WTC11 (cell line): ENCODE results near the gene PROK1. TPM values are rescaled to one million over a fixed set of nuclear protein-coding genes. Genes with fewer than 3 reads are reported as not detected.

Source experiments
- ATAC-seq: fragments of 200-7000 bp; cut with Tn5 transposase; 2 replicates; pipeline ENCODE4 v1.10.0; 2021; ENCODE audit warnings: mild to moderate bottlenecking, moderate library complexity
- CTCF ChIA-PET: fragments of 300-600 bp; sonication (Branson Sonifier 250); formaldehyde crosslinking; loops from one replicate; lab custom pipeline; 2021; ENCODE audit warnings: antibody characterized with exemption; lab: Charles Lee
- POLR2A ChIA-PET: fragments of 350-600 bp; sonication (Branson Sonifier 250); formaldehyde crosslinking; loops from one replicate; lab custom pipeline; 2021; ENCODE audit warnings: antibody characterized with exemption; lab: Charles Lee
- DNase-seq: peaks from one replicate; pipeline ENCODE4 v3.0.0; 2021; ENCODE audit warnings: low spot score
- H3K27ac Mint-ChIP-seq: 2 replicates; pipeline ENCODE4 v1.8.0; 2021; ENCODE audit warnings: mixed read lengths
- H3K27me3 Mint-ChIP-seq: 2 replicates; pipeline ENCODE4 v1.8.0; 2021; ENCODE audit warnings: low read depth, mild to moderate bottlenecking, moderate library complexity, mixed read lengths
- H3K36me3 Mint-ChIP-seq: 2 replicates; pipeline ENCODE4 v1.8.0; 2021; ENCODE audit warnings: mixed read lengths
- H3K4me1 Mint-ChIP-seq: 2 replicates; pipeline ENCODE4 v1.8.0; 2022; ENCODE audit warnings: mixed read lengths
- H3K4me3 Mint-ChIP-seq: 2 replicates; pipeline ENCODE4 v1.8.0; 2021; ENCODE audit warnings: mild to moderate bottlenecking, moderate library complexity, mixed read lengths
- H3K9me3 Mint-ChIP-seq: 2 replicates; pipeline ENCODE4 v1.8.0; 2021; ENCODE audit warnings: mixed read lengths
- CREB1 ChIP-seq: sonication (generic); formaldehyde crosslinking; IDR thresholded peaks from 2 replicates; pipeline ENCODE4 v1.8.0; 2023; ENCODE audit warnings: mild to moderate bottlenecking, missing genetic modification reagents
- FOXJ3 ChIP-seq: sonication (generic); formaldehyde crosslinking; IDR thresholded peaks from 2 replicates; pipeline ENCODE4 v1.9.0; 2021; ENCODE audit warnings: missing genetic modification reagents, mild to moderate bottlenecking, borderline replicate concordance
- NFE2L1 ChIP-seq: sonication (generic); formaldehyde crosslinking; IDR thresholded peaks from 2 replicates; pipeline ENCODE4 v1.8.1; 2023; ENCODE audit warnings: missing genetic modification reagents
- NFYB ChIP-seq: sonication (generic); formaldehyde crosslinking; conservative IDR thresholded peaks from 2 replicates; pipeline ENCODE4 v1.8.0; 2022; ENCODE audit warnings: low read depth, missing genetic modification reagents
- OVOL2 ChIP-seq: fragments of 250-450 bp; sonication (Bioruptor Pico); IDR thresholded peaks from 2 replicates; pipeline ENCODE4 v1.9.0; 2021; ENCODE audit warnings: mild to moderate bottlenecking, borderline replicate concordance
- TEAD4 ChIP-seq: sonication (generic); formaldehyde crosslinking; IDR thresholded peaks from 2 replicates; pipeline ENCODE4 v1.8.0; 2022; ENCODE audit warnings: mild to moderate bottlenecking, missing genetic modification reagents
- ZNF121 ChIP-seq: sonication (generic); formaldehyde crosslinking; IDR thresholded peaks from 2 replicates; pipeline ENCODE4 v1.8.0; 2023; ENCODE audit warnings: missing genetic modification reagents
- ZNF317 ChIP-seq: sonication (generic); formaldehyde crosslinking; IDR thresholded peaks from 2 replicates; pipeline ENCODE4 v1.8.1; 2023; ENCODE audit warnings: low read depth, mild to moderate bottlenecking, moderate library complexity, missing genetic modification reagents, borderline replicate concordance
- ZNF396 ChIP-seq: fragments of 250-450 bp; sonication (Bioruptor Pico); IDR thresholded peaks from 2 replicates; pipeline ENCODE4 v1.8.0; 2021; ENCODE audit warnings: mild to moderate bottlenecking, moderate library complexity, borderline replicate concordance
- total RNA-seq: library from RNA; stranded (reverse); gene quantifications from 3 replicates; pipeline ENCODE4 v1.2.3, GENCODE V29; 2021
- TF ChIP-seq, protein P1 (sequence below): sonication (generic); formaldehyde crosslinking; IDR thresholded peaks from 2 replicates; pipeline ENCODE4 v1.8.1; 2023; ENCODE audit warnings: mild to moderate bottlenecking, moderate library complexity, missing genetic modification reagents
- TF ChIP-seq, protein P2 (sequence below): sonication (generic); formaldehyde crosslinking; IDR thresholded peaks from 2 replicates; pipeline ENCODE4 v1.8.0; 2022; ENCODE audit warnings: mild to moderate bottlenecking, missing genetic modification reagents
- TF ChIP-seq, protein P3 (sequence below): sonication (generic); formaldehyde crosslinking; IDR thresholded peaks from 2 replicates; pipeline ENCODE4 v1.8.1; 2022; ENCODE audit warnings: mild to moderate bottlenecking, missing genetic modification reagents, moderate library complexity, borderline replicate concordance
- TF ChIP-seq, protein P4 (sequence below): sonication (generic); formaldehyde crosslinking; IDR thresholded peaks from 2 replicates; pipeline ENCODE4 v1.8.0; 2023; ENCODE audit warnings: missing genetic modification reagents, mild to moderate bottlenecking, borderline replicate concordance
- TF ChIP-seq, protein P5 (sequence below): sonication (generic); formaldehyde crosslinking; IDR thresholded peaks from 2 replicates; pipeline ENCODE4 v1.8.1; 2022; ENCODE audit warnings: low read depth, mild to moderate bottlenecking, moderate library complexity, missing genetic modification reagents, borderline replicate concordance
- TF ChIP-seq, protein P6 (sequence below): sonication (generic); formaldehyde crosslinking; IDR thresholded peaks from 2 replicates; pipeline ENCODE4 v1.8.0; 2023; ENCODE audit warnings: missing genetic modification reagents
- TF ChIP-seq, protein P7 (sequence below): sonication (generic); formaldehyde crosslinking; IDR thresholded peaks from 2 replicates; pipeline ENCODE4 v1.8.0; 2022; ENCODE audit warnings: mild to moderate bottlenecking, missing genetic modification reagents
- TF ChIP-seq, protein P8 (sequence below): sonication (generic); formaldehyde crosslinking; IDR thresholded peaks from 2 replicates; pipeline ENCODE4 v1.8.1; 2023; ENCODE audit warnings: mild to moderate bottlenecking, missing genetic modification reagents, borderline replicate concordance

Gene PROK1
- total RNA-seq, 1 experiment from 2014 or later: not detected

DNA sequence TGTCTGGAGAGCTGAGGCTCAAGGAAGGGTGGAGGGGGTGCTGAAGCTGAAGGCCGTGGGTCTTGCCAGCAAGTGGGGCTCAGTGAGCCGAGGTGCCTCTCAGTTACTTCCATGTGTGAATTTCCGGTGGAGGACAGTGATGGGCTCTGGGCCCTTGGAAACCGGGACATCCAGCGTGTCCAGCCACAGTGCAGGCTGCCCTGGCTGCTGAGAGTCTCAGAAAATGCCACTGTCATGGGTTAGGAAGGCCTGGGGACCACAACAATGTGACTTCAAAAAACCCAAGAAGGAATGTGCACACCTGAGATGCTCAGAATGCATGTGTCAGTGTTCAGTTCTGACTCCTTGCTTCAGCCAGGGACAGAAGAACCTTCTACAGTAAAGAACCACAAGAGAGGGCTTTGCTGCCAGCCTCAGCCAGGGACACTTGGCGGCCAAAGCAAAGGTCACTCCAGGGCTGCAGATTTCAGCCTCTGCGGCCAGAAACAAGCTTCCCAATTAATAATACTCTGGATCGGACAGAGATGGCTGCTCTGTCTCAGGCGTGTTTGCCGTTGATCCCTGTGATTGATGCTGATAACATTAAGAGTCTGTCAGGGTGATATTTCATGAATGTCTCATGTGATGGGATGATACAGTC is 30.8 kb upstream of the PROK1 start:
- Mint-ChIP-seq H3K27ac (no peak overlapping the region), H3K9me3 (peaks cover 18% of the 10 kb centered on the region), H3K27me3 (no peaks in the 10 kb centered on the region), H3K4me3 (no peak overlapping the region), H3K4me1 (peaks cover 17% of the 10 kb centered on the region), H3K36me3 (peaks cover 14% of the 10 kb centered on the region)
- DNase-seq: no peak
- ATAC-seq: no peak
- ChIA-PET CTCF (interaction anchor here (0.8 kb wide), 1 partner anchor 14 kb away, joined by 3 read pairs; no protein-coding TSS in a partner anchor), POLR2A (interaction anchor here (0.6 kb wide), 1 partner anchor 10 kb away, joined by 3 read pairs; no protein-coding TSS in a partner anchor)
- no peak for TF ChIP-seq OVOL2
- no peak for TF ChIP-seq FOXJ3 (CRISPR knock-in tag)
- TF ChIP-seq, protein P1, sequence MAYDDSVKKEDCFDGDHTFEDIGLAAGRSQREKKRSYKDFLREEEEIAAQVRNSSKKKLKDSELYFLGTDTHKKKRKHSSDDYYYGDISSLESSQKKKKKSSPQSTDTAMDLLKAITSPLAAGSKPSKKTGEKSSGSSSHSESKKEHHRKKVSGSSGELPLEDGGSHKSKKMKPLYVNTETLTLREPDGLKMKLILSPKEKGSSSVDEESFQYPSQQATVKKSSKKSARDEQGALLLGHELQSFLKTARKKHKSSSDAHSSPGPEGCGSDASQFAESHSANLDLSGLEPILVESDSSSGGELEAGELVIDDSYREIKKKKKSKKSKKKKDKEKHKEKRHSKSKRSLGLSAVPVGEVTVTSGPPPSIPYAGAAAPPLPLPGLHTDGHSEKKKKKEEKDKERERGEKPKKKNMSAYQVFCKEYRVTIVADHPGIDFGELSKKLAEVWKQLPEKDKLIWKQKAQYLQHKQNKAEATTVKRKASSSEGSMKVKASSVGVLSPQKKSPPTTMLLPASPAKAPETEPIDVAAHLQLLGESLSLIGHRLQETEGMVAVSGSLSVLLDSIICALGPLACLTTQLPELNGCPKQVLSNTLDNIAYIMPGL (CRISPR knock-in tag): no peak
- TF ChIP-seq, protein P2, sequence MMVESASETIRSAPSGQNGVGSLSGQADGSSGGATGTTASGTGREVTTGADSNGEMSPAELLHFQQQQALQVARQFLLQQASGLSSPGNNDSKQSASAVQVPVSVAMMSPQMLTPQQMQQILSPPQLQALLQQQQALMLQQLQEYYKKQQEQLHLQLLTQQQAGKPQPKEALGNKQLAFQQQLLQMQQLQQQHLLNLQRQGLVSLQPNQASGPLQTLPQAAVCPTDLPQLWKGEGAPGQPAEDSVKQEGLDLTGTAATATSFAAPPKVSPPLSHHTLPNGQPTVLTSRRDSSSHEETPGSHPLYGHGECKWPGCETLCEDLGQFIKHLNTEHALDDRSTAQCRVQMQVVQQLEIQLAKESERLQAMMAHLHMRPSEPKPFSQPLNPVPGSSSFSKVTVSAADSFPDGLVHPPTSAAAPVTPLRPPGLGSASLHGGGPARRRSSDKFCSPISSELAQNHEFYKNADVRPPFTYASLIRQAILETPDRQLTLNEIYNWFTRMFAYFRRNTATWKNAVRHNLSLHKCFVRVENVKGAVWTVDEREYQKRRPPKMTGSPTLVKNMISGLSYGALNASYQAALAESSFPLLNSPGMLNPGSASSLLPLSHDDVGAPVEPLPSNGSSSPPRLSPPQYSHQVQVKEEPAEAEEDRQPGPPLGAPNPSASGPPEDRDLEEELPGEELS (CRISPR knock-in tag): no peak
- TF ChIP-seq, protein P3, sequence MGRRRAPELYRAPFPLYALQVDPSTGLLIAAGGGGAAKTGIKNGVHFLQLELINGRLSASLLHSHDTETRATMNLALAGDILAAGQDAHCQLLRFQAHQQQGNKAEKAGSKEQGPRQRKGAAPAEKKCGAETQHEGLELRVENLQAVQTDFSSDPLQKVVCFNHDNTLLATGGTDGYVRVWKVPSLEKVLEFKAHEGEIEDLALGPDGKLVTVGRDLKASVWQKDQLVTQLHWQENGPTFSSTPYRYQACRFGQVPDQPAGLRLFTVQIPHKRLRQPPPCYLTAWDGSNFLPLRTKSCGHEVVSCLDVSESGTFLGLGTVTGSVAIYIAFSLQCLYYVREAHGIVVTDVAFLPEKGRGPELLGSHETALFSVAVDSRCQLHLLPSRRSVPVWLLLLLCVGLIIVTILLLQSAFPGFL: no peak
- no peak for TF ChIP-seq TEAD4 (CRISPR knock-in tag)
- no peak for TF ChIP-seq NFE2L1 (CRISPR knock-in tag)
- no peak for TF ChIP-seq CREB1
- no peak for TF ChIP-seq ZNF396 (CRISPR knock-in tag)
- TF ChIP-seq, protein P4, sequence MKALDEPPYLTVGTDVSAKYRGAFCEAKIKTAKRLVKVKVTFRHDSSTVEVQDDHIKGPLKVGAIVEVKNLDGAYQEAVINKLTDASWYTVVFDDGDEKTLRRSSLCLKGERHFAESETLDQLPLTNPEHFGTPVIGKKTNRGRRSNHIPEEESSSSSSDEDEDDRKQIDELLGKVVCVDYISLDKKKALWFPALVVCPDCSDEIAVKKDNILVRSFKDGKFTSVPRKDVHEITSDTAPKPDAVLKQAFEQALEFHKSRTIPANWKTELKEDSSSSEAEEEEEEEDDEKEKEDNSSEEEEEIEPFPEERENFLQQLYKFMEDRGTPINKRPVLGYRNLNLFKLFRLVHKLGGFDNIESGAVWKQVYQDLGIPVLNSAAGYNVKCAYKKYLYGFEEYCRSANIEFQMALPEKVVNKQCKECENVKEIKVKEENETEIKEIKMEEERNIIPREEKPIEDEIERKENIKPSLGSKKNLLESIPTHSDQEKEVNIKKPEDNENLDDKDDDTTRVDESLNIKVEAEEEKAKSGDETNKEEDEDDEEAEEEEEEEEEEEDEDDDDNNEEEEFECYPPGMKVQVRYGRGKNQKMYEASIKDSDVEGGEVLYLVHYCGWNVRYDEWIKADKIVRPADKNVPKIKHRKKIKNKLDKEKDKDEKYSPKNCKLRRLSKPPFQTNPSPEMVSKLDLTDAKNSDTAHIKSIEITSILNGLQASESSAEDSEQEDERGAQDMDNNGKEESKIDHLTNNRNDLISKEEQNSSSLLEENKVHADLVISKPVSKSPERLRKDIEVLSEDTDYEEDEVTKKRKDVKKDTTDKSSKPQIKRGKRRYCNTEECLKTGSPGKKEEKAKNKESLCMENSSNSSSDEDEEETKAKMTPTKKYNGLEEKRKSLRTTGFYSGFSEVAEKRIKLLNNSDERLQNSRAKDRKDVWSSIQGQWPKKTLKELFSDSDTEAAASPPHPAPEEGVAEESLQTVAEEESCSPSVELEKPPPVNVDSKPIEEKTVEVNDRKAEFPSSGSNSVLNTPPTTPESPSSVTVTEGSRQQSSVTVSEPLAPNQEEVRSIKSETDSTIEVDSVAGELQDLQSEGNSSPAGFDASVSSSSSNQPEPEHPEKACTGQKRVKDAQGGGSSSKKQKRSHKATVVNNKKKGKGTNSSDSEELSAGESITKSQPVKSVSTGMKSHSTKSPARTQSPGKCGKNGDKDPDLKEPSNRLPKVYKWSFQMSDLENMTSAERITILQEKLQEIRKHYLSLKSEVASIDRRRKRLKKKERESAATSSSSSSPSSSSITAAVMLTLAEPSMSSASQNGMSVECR: no peak
- no peak for TF ChIP-seq NFYB (CRISPR knock-in tag)
- TF ChIP-seq, protein P5, sequence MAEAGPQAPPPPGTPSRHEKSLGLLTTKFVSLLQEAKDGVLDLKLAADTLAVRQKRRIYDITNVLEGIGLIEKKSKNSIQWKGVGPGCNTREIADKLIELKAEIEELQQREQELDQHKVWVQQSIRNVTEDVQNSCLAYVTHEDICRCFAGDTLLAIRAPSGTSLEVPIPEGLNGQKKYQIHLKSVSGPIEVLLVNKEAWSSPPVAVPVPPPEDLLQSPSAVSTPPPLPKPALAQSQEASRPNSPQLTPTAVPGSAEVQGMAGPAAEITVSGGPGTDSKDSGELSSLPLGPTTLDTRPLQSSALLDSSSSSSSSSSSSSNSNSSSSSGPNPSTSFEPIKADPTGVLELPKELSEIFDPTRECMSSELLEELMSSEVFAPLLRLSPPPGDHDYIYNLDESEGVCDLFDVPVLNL (CRISPR knock-in tag): no peak
- TF ChIP-seq ZNF121 (CRISPR knock-in tag): no peak
- TF ChIP-seq, protein P6, sequence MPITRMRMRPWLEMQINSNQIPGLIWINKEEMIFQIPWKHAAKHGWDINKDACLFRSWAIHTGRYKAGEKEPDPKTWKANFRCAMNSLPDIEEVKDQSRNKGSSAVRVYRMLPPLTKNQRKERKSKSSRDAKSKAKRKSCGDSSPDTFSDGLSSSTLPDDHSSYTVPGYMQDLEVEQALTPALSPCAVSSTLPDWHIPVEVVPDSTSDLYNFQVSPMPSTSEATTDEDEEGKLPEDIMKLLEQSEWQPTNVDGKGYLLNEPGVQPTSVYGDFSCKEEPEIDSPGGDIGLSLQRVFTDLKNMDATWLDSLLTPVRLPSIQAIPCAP (CRISPR knock-in tag): no peak
- TF ChIP-seq, protein P7, sequence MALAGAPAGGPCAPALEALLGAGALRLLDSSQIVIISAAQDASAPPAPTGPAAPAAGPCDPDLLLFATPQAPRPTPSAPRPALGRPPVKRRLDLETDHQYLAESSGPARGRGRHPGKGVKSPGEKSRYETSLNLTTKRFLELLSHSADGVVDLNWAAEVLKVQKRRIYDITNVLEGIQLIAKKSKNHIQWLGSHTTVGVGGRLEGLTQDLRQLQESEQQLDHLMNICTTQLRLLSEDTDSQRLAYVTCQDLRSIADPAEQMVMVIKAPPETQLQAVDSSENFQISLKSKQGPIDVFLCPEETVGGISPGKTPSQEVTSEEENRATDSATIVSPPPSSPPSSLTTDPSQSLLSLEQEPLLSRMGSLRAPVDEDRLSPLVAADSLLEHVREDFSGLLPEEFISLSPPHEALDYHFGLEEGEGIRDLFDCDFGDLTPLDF (CRISPR knock-in tag): no peak
- TF ChIP-seq ZNF317 (CRISPR knock-in tag): no peak
- TF ChIP-seq, protein P8, sequence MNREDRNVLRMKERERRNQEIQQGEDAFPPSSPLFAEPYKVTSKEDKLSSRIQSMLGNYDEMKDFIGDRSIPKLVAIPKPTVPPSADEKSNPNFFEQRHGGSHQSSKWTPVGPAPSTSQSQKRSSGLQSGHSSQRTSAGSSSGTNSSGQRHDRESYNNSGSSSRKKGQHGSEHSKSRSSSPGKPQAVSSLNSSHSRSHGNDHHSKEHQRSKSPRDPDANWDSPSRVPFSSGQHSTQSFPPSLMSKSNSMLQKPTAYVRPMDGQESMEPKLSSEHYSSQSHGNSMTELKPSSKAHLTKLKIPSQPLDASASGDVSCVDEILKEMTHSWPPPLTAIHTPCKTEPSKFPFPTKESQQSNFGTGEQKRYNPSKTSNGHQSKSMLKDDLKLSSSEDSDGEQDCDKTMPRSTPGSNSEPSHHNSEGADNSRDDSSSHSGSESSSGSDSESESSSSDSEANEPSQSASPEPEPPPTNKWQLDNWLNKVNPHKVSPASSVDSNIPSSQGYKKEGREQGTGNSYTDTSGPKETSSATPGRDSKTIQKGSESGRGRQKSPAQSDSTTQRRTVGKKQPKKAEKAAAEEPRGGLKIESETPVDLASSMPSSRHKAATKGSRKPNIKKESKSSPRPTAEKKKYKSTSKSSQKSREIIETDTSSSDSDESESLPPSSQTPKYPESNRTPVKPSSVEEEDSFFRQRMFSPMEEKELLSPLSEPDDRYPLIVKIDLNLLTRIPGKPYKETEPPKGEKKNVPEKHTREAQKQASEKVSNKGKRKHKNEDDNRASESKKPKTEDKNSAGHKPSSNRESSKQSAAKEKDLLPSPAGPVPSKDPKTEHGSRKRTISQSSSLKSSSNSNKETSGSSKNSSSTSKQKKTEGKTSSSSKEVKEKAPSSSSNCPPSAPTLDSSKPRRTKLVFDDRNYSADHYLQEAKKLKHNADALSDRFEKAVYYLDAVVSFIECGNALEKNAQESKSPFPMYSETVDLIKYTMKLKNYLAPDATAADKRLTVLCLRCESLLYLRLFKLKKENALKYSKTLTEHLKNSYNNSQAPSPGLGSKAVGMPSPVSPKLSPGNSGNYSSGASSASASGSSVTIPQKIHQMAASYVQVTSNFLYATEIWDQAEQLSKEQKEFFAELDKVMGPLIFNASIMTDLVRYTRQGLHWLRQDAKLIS: no peak
